HEK293 (cell line): ENCODE measurements around the gene CCDC92B.

Experiments used
- CTCF ChIA-PET: fragments of 350-600 bp; formaldehyde crosslinking; extraction: SDS; loops from one replicate; lab custom pipeline; 2021; ENCODE audit warnings: antibody characterized with exemption; lab: Yijun Ruan, JAX
- POLR2A ChIA-PET: fragments of 300-600 bp; formaldehyde crosslinking; extraction: SDS; loops from one replicate; lab custom pipeline; 2020; ENCODE audit warnings: antibody characterized with exemption, inconsistent platforms; lab: Yijun Ruan, JAX
- H3K27ac ChIP-seq: fragments of 200-500 bp; sonication (Bioruptor generic); 2 replicates; pipeline ENCODE4 v1.5.1; 2014; ENCODE audit warnings: low read depth, low read length, control low read depth, inconsistent platforms; ENCODE audit errors: extremely low read depth
- H3K36me3 ChIP-seq, 2 experiments: fragments of 200-500 bp in 1 of 2; sonication (Bioruptor generic) in 1 of 2; 1 replicate in 1 of 2; 2 replicates in 1 of 2; pipeline ENCODE4 v1.5.1; 2014 to 2017; ENCODE audit warnings: inconsistent platforms in 2 of 2, low read length in 2 of 2; ENCODE audit not compliant: control insufficient read depth in 2 of 2, insufficient read depth in 1 of 2
- H3K4me1 ChIP-seq: fragments of 200-500 bp; sonication (Bioruptor generic); 2 replicates; pipeline ENCODE4 v1.5.1; 2014; ENCODE audit warnings: mild to moderate bottlenecking, low read length, inconsistent platforms; ENCODE audit not compliant: control insufficient read depth, insufficient read depth
- H3K4me3 ChIP-seq: 2 replicates; pipeline ENCODE4 v1.5.1; 2011; ENCODE audit warnings: low read depth, mild to moderate bottlenecking, control low read depth, low read length, moderate library complexity
- H3K9me3 ChIP-seq: fragments of 200-500 bp; sonication (Bioruptor generic); 2 replicates; pipeline ENCODE4 v1.5.1; 2014; ENCODE audit warnings: low read depth, low read length, inconsistent platforms; ENCODE audit not compliant: control insufficient read depth, insufficient read depth
- HOXC10 ChIP-seq: sonication (generic); formaldehyde crosslinking; IDR thresholded peaks from 2 replicates; pipeline ENCODE4 v1.8.1; 2023; ENCODE audit warnings: mild to moderate bottlenecking, missing genetic modification reagents
- ZBTB8A ChIP-seq: fragments of 450-650 bp; formaldehyde crosslinking; IDR thresholded peaks from 2 replicates; pipeline ENCODE4 v1.5.1; 2016; ENCODE audit warnings: missing biosample characterization, missing genetic modification characterization
- ZNF155 ChIP-seq: fragments of 450-650 bp; formaldehyde crosslinking; IDR thresholded peaks from 2 replicates; pipeline ENCODE4 v1.5.1; 2016; ENCODE audit warnings: missing biosample characterization, missing genetic modification characterization
- ZNF157 ChIP-seq: fragments of 450-650 bp; formaldehyde crosslinking; IDR thresholded peaks from 2 replicates; pipeline ENCODE4 v1.5.1; 2016; ENCODE audit warnings: missing biosample characterization, missing genetic modification characterization
- ZNF16 ChIP-seq: fragments of 450-650 bp; formaldehyde crosslinking; IDR thresholded peaks from 2 replicates; pipeline ENCODE4 v1.5.1; 2016; ENCODE audit warnings: low read depth, missing biosample characterization, missing genetic modification characterization
- ZNF214 ChIP-seq: fragments of 450-650 bp; formaldehyde crosslinking; IDR thresholded peaks from 2 replicates; pipeline ENCODE4 v1.5.1; 2017; ENCODE audit warnings: missing biosample characterization, mild to moderate bottlenecking, missing genetic modification characterization, borderline replicate concordance
- ZNF248 ChIP-seq: fragments of 450-650 bp; formaldehyde crosslinking; IDR thresholded peaks from 2 replicates; pipeline ENCODE4 v1.5.1; 2017; ENCODE audit warnings: missing biosample characterization, missing genetic modification characterization
- ZNF501 ChIP-seq: fragments of 450-650 bp; formaldehyde crosslinking; IDR thresholded peaks from 2 replicates; pipeline ENCODE4 v1.5.1; 2016; ENCODE audit warnings: missing biosample characterization, missing genetic modification characterization
- ZNF585B ChIP-seq: fragments of 450-650 bp; formaldehyde crosslinking; IDR thresholded peaks from 2 replicates; pipeline ENCODE4 v1.5.1; 2016; ENCODE audit warnings: missing biosample characterization, missing genetic modification characterization
- ZNF785 ChIP-seq: fragments of 450-650 bp; formaldehyde crosslinking; IDR thresholded peaks from 2 replicates; pipeline ENCODE4 v1.5.1; 2016; ENCODE audit warnings: missing biosample characterization, missing genetic modification characterization
- ZNF830 ChIP-seq: fragments of 450-650 bp; IDR thresholded peaks from 2 replicates; pipeline ENCODE4 v1.5.0; 2018; ENCODE audit warnings: missing biosample characterization, missing genetic modification characterization, low read depth, mild to moderate bottlenecking, moderate library complexity
- ZSCAN23 ChIP-seq: fragments of 450-650 bp; formaldehyde crosslinking; IDR thresholded peaks from 2 replicates; pipeline ENCODE4 v1.5.1; 2016; ENCODE audit warnings: missing biosample characterization, missing genetic modification characterization
- TF ChIP-seq, protein P1 (sequence below): fragments of 450-650 bp; formaldehyde crosslinking; IDR thresholded peaks from 2 replicates; pipeline ENCODE4 v1.5.1; 2017; ENCODE audit warnings: missing biosample characterization, missing genetic modification characterization
- TF ChIP-seq, protein P2 (sequence below): fragments of 450-650 bp; formaldehyde crosslinking; IDR thresholded peaks from 2 replicates; pipeline ENCODE4 v1.5.1; 2016; ENCODE audit warnings: missing biosample characterization, missing genetic modification characterization, borderline replicate concordance
- TF ChIP-seq, protein P3 (sequence below): fragments of 450-650 bp; formaldehyde crosslinking; IDR thresholded peaks from 2 replicates; pipeline ENCODE4 v1.5.1; 2016; ENCODE audit warnings: missing biosample characterization, missing genetic modification characterization
- TF ChIP-seq, protein P4 (sequence below): fragments of 450-650 bp; formaldehyde crosslinking; IDR thresholded peaks from 2 replicates; pipeline ENCODE4; 2016; ENCODE audit warnings: missing biosample characterization, missing genetic modification characterization

The CCDC92B gene

DNA sequence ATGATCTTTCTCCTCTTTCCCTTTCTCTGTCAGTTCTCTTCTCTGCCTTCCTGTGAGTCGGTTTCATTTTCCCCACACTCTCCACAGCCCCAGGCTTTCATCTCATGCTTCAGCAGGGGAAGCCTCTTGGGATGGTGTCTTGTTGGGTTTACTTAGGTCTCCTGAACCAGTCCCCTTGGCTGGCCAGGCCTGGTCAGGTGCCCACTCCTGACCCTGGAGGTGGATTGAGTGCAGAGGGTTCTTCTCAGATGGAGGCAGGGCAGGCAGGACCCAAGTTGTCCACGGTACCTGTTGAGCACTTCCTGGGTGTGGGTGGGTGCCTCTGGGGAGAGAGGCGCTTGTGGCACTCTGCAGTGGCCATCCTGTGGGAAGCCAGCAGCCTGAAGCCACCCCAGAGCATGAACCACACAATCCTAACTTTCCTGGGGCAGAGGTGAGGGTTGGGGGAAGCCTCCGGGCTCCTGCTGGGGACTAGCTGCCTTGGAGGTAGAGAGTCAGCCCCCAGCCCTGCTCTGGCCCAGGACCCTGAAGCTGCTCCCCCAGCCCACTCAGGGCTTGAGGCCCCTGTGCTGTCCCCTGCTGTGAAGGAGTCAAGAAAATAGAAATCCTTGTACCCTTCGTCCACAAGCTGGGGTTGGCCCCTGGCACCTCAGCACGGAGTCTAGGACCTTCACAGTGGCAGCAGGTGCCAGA is 44.8 kb upstream of the CCDC92B start (continued):
- TF ChIP-seq ZSCAN23 (tag by site-specific recombination) (no peak), ZNF830 (tag by site-specific recombination) (no peak), ZNF585B (tag by site-specific recombination) (no peak)

DNA sequence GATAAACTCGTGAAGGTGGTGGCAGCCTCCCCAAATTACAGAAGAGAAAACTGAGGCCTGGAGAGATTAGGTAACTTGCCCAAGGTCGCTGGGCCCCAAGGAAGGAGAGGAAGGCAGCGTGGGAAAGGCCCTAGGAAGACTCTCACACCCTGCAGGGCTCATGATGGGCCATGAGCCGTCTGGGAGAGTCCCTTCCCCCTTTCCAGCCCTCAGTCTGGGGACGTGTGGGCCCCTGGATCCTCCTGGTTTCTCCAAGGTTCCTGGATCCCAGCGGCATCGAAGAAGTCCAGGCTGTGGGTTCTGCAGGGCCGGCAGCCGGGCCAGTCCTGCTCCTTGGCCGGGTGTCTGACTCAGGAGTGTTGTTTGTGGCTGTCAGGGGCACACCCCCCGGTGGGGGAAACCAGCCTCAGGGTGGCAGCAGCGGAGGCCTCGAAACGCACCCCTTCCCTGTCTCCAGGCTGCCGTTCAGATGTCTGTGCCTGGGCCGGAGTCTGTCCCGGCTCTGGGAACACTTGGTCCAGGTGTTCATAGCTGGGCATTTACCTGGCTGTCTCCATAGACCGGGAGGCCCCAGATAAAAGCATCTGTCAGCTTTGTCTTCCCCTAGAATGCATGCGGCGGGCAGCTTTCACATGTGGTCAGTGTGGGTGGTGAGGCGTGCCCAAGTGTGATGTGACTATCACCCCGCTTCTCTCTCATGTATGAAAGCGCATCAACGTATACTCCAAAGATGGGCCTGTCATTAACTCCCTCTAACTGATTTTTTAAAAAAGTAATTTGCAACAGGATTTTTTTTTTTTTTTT is 43.1 kb upstream of the CCDC92B start:
- Histone ChIP-seq H3K27ac (no peak overlapping the region), H3K36me3 (no peaks in the 10 kb centered on the region), H3K4me1 (no peaks in the 10 kb centered on the region), H3K4me3 (no peak overlapping the region), H3K9me3 (no peaks in the 10 kb centered on the region)
- ChIA-PET CTCF (interaction anchor here (1.2 to 2.3 kb wide), 2 partner anchors 35 to 221 kb away, joined by 3 to 12 read pairs; no protein-coding TSS in a partner anchor), POLR2A (interaction anchor here (0.5 kb wide), 1 partner anchor 123 kb away, joined by 3 read pairs; no protein-coding TSS in a partner anchor)
- TF ChIP-seq, protein P1, sequence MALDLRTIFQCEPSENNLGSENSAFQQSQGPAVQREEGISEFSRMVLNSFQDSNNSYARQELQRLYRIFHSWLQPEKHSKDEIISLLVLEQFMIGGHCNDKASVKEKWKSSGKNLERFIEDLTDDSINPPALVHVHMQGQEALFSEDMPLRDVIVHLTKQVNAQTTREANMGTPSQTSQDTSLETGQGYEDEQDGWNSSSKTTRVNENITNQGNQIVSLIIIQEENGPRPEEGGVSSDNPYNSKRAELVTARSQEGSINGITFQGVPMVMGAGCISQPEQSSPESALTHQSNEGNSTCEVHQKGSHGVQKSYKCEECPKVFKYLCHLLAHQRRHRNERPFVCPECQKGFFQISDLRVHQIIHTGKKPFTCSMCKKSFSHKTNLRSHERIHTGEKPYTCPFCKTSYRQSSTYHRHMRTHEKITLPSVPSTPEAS, result no peak
- no peak for TF ChIP-seq ZNF214 (tag by site-specific recombination)
- no peak for TF ChIP-seq HOXC10 (CRISPR knock-in tag)
- TF ChIP-seq, protein P2, sequence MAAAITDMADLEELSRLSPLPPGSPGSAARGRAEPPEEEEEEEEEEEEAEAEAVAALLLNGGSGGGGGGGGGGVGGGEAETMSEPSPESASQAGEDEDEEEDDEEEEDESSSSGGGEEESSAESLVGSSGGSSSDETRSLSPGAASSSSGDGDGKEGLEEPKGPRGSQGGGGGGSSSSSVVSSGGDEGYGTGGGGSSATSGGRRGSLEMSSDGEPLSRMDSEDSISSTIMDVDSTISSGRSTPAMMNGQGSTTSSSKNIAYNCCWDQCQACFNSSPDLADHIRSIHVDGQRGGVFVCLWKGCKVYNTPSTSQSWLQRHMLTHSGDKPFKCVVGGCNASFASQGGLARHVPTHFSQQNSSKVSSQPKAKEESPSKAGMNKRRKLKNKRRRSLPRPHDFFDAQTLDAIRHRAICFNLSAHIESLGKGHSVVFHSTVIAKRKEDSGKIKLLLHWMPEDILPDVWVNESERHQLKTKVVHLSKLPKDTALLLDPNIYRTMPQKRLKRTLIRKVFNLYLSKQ (tag by site-specific recombination), result no peak
- TF ChIP-seq ZNF785, result no peak
- TF ChIP-seq ZNF157 (tag by site-specific recombination), result no peak
- no peak for TF ChIP-seq ZNF16 (tag by site-specific recombination)
- no peak for TF ChIP-seq ZNF155 (tag by site-specific recombination)

DNA sequence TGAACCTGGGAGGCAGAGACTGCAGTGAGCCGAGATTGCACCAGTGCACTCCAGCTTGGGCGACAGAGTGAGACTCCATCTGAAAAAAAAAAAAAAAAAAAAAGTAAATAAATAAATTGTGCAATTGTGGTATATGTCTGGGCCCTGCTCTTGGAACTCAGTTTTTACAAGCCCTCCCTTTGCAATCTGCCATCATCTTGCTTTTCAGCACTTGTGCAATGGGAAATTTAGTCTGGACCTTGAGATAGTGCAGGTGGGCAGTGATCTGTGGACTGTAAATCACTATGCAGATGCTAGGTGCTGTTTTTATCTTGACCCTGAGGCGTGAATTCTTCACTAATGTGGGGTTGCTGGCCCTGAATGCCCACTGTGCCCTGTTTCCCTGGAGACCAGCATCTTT is 40.2 kb upstream of the CCDC92B start:
- TF ChIP-seq ZNF248 (no peak), ZBTB8A (tag by site-specific recombination) (no peak), ZNF501 (tag by site-specific recombination) (no peak)
- TF ChIP-seq, protein P3, sequence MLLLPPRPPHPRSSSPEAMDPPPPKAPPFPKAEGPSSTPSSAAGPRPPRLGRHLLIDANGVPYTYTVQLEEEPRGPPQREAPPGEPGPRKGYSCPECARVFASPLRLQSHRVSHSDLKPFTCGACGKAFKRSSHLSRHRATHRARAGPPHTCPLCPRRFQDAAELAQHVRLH (tag by site-specific recombination), result no peak
- TF ChIP-seq, protein P4, sequence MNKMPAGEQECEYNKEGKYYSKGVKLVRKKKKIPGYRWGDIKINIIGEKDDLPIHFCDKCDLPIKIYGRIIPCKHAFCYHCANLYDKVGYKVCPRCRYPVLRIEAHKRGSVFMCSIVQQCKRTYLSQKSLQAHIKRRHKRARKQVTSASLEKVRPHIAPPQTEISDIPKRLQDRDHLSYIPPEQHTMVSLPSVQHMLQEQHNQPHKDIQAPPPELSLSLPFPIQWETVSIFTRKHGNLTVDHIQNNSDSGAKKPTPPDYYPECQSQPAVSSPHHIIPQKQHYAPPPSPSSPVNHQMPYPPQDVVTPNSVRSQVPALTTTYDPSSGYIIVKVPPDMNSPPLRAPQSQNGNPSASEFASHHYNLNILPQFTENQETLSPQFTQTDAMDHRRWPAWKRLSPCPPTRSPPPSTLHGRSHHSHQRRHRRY (tag by site-specific recombination), result no peak
- H3K4me3 ChIP-seq, result no peak overlapping the region
- no peaks in the 10 kb centered on the region for H3K36me3 ChIP-seq
- H3K4me1 ChIP-seq, result no peaks in the 10 kb centered on the region
- H3K9me3 ChIP-seq, result no peaks in the 10 kb centered on the region
- POLR2A ChIA-PET, result interaction anchor here (1.0 kb wide), 1 partner anchor 250 kb away, joined by 8 read pairs; no protein-coding TSS in a partner anchor
- CTCF ChIA-PET, result interaction anchor here (0.7 to 0.9 kb wide), 3 partner anchors 12 to 371 kb away, joined by 3 to 4 read pairs (median 3); no protein-coding TSS in a partner anchor
- H3K27ac ChIP-seq, result no peak overlapping the region
